Progenitor cell of endocrine pancreas (in vitro differentiated cells): Measurements from ENCODE around the gene MRM1. TPM values are rescaled to one million over a fixed set of nuclear protein-coding genes. Genes with fewer than 3 reads are reported as not detected.

Experiments used
- DNase-seq: peaks from one replicate; pipeline ENCODE4 v3.0.0; 2021; ENCODE audit warnings: low spot score; ENCODE audit not compliant: unreplicated experiment
- H3K27ac Mint-ChIP-seq: 2 replicates; pipeline ENCODE4 v1.8.0; 2021; ENCODE audit warnings: mild to moderate bottlenecking, moderate library complexity, mixed read lengths
- H3K27me3 Mint-ChIP-seq: 2 replicates; pipeline ENCODE4 v1.8.0; 2021; ENCODE audit warnings: mixed read lengths
- H3K36me3 Mint-ChIP-seq: 2 replicates; pipeline ENCODE4 v1.8.0; 2022; ENCODE audit warnings: mixed read lengths; ENCODE audit not compliant: insufficient read depth
- H3K4me1 Mint-ChIP-seq: 2 replicates; pipeline ENCODE4 v1.8.0; 2021; ENCODE audit warnings: low read depth, mixed read lengths
- H3K4me3 Mint-ChIP-seq: 2 replicates; pipeline ENCODE4 v1.8.0; 2021; ENCODE audit warnings: low read depth, mild to moderate bottlenecking, moderate library complexity, mixed read lengths
- H3K9me3 Mint-ChIP-seq: 2 replicates; pipeline ENCODE4 v1.8.0; 2021; ENCODE audit warnings: low read depth, mixed read lengths
- long read RNA-seq: library from polyadenylated mRNA; unstranded; transcript quantifications from one replicate; pipeline ENCODE4 v2.0.0, GENCODE V29; 2020
- total RNA-seq: library from RNA; stranded (reverse); gene quantifications from 2 replicates; pipeline ENCODE4 v1.2.1, GENCODE V29; 2021
- TF ChIP-seq, protein P1 (sequence below): fragments of 200-600 bp; sonication (generic); IDR thresholded peaks from one replicate; pipeline ENCODE4 v1.5.0; 2021; ENCODE audit warnings: antibody characterized with exemption, mild to moderate bottlenecking; ENCODE audit not compliant: unreplicated experiment

Gene MRM1, protein sequence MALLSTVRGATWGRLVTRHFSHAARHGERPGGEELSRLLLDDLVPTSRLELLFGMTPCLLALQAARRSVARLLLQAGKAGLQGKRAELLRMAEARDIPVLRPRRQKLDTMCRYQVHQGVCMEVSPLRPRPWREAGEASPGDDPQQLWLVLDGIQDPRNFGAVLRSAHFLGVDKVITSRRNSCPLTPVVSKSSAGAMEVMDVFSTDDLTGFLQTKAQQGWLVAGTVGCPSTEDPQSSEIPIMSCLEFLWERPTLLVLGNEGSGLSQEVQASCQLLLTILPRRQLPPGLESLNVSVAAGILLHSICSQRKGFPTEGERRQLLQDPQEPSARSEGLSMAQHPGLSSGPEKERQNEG
- 6.6 and 7.1 TPM in 2 replicates for total RNA-seq
- long read RNA-seq, transcript MRM1-204 (5 exons, 1,857 nt): major isoform, 6 of 7 reads
- long read RNA-seq, partial matches to known transcripts: 0 of 7 reads
- long read RNA-seq, other reads (novel, unspliced or antisense): 1 of 7 reads

DNA sequence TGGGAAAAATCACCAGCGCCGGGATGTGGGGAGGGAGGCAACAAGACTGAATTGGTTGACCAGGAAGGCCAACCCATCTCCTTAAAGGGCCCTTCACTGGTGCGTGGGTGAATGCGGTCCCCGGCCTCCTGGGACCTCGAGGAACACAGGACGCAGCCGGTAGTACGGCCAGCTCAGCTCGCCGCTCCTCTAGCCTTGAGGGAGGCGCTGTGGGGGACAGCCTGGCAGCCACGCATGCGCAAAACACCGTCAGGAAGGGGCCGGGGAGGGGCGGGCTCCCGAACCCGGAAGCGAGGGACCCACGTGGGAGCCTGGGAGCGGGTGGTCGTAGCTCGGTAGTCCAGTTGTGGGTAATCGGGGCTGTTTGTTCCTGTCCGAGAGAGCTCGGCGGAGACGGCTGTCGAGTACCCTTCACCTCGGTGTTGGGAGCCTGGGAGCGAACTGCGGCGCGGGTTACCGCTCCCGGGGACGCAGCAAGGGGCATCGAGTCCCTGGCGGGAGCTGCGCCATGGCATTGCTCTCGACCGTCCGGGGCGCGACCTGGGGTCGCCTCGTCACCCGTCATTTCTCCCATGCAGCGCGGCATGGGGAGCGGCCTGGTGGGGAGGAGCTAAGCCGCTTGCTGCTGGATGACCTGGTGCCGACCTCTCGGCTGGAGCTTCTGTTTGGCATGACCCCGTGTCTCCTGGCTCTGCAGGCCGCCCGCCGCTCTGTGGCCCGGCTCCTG, at the start of gene MRM1:
TSS of gene MRM1 (plus strand) at position 281 of the 727 bp plus-strand sequence. CDS start at position 509, 228 bp downstream.
- Mint-ChIP-seq H3K4me3 (peak within 1 kb of the TSS; percentile 86), H3K27ac (peak within 1 kb of the TSS; percentile 80), H3K36me3 (peaks cover 5% of the 10 kb centered on the region), H3K27me3 (no peaks in the 10 kb centered on the region), H3K9me3 (no peaks in the 10 kb centered on the region), H3K4me1 (peaks cover 19% of the 10 kb centered on the region)
- TF ChIP-seq, protein P1, sequence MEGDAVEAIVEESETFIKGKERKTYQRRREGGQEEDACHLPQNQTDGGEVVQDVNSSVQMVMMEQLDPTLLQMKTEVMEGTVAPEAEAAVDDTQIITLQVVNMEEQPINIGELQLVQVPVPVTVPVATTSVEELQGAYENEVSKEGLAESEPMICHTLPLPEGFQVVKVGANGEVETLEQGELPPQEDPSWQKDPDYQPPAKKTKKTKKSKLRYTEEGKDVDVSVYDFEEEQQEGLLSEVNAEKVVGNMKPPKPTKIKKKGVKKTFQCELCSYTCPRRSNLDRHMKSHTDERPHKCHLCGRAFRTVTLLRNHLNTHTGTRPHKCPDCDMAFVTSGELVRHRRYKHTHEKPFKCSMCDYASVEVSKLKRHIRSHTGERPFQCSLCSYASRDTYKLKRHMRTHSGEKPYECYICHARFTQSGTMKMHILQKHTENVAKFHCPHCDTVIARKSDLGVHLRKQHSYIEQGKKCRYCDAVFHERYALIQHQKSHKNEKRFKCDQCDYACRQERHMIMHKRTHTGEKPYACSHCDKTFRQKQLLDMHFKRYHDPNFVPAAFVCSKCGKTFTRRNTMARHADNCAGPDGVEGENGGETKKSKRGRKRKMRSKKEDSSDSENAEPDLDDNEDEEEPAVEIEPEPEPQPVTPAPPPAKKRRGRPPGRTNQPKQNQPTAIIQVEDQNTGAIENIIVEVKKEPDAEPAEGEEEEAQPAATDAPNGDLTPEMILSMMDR: no peak
- peak; percentile 90 for DNase-seq

DNA sequence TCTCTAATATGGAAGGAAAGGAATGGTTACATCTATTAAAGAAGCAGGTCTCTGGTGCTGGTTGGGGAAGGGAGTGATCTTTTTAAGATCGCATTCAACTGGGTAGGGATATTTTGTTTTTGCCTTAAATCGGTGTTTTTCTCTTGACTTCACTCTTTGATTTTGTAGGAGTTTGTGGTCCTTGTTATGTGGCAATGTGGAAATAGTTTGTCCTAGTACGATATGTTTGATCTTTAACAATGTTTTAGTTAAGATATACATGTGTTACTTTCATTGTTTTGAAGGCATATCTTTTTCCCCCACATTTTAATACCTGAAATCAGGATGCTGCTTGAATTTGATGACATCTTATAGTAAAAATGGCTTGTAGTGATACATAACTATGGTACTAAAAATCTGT, 47.9 kb upstream of the MRM1 start:
- Mint-ChIP-seq H3K27me3 (no peaks in the 10 kb centered on the region), H3K4me3 (no peak overlapping the region), H3K27ac (peak overlapping the region; percentile 7), H3K4me1 (peaks cover 5% of the 10 kb centered on the region), H3K36me3 (peaks cover 14% of the 10 kb centered on the region), H3K9me3 (no peaks in the 10 kb centered on the region)
- TF ChIP-seq, protein P1: no peak
- DNase-seq: no peak

DNA sequence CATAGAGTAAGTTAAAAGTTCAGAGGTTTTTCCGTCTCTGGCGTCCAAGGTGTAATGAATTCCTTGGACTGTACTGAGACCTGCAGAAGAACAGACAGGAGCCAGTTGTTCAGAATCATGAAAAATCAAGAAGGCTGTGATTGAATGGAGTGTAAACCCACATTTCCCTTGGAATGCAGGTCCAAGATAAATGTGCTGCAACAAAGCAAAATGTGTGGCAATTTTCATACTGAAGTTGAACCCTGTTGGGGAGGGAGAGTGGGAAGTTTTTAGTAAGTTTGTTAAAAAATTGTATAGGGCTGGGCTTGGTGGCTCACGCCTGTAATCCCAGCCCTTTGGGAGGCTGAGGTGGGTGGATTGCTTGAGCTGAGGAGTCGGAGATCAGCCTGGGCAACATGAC, 35.3 kb upstream of the MRM1 start:
- no peaks in the 10 kb centered on the region for H3K4me1 Mint-ChIP-seq
- TF ChIP-seq, protein P1: no peak
- H3K36me3 Mint-ChIP-seq: peaks cover 24% of the 10 kb centered on the region
- H3K9me3 Mint-ChIP-seq: no peaks in the 10 kb centered on the region
- H3K27me3 Mint-ChIP-seq: no peaks in the 10 kb centered on the region
- peak overlapping the region; percentile 29 for H3K27ac Mint-ChIP-seq
- no peak for DNase-seq
- H3K4me3 Mint-ChIP-seq: no peak overlapping the region

DNA sequence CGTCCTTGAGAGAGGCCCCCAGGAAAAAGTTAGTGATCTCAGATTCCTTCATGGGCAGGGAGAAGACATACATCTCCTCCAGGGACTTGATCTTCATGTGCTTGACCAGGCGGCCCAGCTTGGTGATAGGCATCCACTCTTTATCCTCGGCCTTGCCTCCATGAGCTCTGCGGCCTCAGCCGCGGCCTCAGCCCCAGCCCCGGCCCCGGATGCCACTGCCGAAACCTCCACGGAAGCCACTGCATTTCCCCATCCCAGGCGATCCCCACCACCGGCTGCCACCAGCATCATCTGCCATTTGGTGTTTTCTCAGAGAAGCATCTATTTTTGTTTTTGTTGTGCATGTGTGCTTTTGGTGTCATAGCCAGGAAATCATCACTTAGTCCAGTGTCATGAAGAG, 26.4 kb upstream of the MRM1 start:
- no peak overlapping the region for H3K27ac Mint-ChIP-seq
- H3K27me3 Mint-ChIP-seq: no peaks in the 10 kb centered on the region
- DNase-seq: no peak
- H3K4me1 Mint-ChIP-seq: no peaks in the 10 kb centered on the region
- H3K36me3 Mint-ChIP-seq: peaks cover 20% of the 10 kb centered on the region
- no peak overlapping the region for H3K4me3 Mint-ChIP-seq
- TF ChIP-seq, protein P1: no peak
- no peaks in the 10 kb centered on the region for H3K9me3 Mint-ChIP-seq

DNA sequence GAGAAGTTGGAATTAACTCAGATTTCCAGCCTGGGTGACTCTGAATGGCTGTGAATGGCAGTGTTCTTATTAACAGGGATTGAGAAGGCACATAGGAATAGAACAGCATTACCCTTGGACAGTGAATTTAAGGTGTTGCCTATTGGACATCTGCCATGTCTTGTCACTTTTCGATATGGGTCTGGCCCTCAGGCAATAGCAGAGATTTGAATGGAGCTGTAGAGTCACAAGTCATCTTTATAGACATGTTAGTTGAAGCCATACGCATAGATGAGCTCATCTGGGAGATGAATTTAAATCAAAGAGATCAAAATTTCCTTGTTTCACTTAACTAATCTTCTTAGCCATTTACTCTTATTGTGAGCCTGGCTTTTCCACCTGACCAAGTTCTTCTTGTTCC, 24.6 kb upstream of the MRM1 start:
- Mint-ChIP-seq H3K36me3 (peaks cover 24% of the 10 kb centered on the region), H3K27me3 (no peaks in the 10 kb centered on the region), H3K27ac (no peak overlapping the region), H3K4me3 (no peak overlapping the region), H3K9me3 (no peaks in the 10 kb centered on the region), H3K4me1 (no peaks in the 10 kb centered on the region)
- TF ChIP-seq, protein P1: no peak
- no peak for DNase-seq
